ENCODE data around the gene RSPH6A.

Gene RSPH6A

DNA sequence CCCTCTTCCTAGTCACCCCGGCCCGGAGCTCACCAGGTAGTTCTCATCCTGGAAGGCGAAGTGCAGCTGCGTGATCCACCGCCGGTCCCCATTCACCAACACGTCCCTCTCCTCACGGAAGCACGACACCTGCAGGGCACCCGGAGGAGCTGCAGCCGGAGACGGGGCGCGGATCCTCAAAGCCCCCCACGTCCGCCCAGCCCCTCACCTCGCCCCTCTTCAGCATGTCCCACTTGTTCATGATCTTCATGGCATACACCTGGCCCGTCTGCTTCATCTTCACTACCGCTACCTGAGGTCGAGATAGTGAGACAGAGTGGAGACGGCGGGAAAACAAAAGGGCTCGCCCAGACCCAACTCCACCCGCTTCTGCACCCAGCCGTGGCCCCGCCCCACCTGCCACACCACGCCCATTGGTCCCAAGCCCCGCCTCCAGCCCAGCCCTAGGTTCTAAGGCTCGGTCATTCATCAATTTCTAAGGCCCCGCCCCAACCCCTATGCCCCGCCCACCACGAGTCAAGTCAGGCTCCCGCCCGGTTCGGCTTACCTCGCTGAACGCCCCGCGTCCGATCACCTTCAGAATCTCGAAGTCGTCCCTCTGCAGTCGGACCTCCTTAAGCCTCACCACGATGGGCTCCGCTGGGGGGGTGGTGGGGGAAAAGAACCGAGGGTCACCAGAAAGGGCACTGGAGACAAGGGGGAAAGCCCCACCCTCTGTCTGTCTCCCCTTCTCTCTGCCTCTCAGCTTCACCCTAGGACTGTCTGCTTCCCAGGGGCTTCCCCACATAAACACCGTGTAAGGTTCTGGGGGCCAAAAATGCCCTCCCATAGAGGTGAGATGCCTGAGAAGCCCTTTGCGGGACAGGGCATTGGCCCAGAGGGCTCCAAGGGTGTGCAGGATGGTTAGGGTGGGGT lies 35.6 kb downstream of the RSPH6A start:
- DNase-seq, result no peak

GRCh38 chr19:45778010-45778661 lies 37.0 kb downstream of the RSPH6A start:
- DNase-seq, result no peak

- DNase-seq, result no peak
Measured at GRCh38 chr19:45777395-45777961, 37.6 kb downstream of the RSPH6A start.

- DNase-seq, result no peak
Measured at GRCh38 chr19:45774765-45775164, 40.3 kb downstream of the RSPH6A start.

- DNase-seq, result no peak
Measured at GRCh38 chr19:45773384-45773783, 41.7 kb downstream of the RSPH6A start.

- DNase-seq, result no peak
Measured at GRCh38 chr19:45772912-45773311, 42.2 kb downstream of the RSPH6A start.

GRCh38 chr19:45772130-45772840 lies 42.8 kb downstream of the RSPH6A start:
- no peak for DNase-seq

- no peak for DNase-seq
Measured at GRCh38 chr19:45771311-45771933, 43.7 kb downstream of the RSPH6A start.

DNA sequence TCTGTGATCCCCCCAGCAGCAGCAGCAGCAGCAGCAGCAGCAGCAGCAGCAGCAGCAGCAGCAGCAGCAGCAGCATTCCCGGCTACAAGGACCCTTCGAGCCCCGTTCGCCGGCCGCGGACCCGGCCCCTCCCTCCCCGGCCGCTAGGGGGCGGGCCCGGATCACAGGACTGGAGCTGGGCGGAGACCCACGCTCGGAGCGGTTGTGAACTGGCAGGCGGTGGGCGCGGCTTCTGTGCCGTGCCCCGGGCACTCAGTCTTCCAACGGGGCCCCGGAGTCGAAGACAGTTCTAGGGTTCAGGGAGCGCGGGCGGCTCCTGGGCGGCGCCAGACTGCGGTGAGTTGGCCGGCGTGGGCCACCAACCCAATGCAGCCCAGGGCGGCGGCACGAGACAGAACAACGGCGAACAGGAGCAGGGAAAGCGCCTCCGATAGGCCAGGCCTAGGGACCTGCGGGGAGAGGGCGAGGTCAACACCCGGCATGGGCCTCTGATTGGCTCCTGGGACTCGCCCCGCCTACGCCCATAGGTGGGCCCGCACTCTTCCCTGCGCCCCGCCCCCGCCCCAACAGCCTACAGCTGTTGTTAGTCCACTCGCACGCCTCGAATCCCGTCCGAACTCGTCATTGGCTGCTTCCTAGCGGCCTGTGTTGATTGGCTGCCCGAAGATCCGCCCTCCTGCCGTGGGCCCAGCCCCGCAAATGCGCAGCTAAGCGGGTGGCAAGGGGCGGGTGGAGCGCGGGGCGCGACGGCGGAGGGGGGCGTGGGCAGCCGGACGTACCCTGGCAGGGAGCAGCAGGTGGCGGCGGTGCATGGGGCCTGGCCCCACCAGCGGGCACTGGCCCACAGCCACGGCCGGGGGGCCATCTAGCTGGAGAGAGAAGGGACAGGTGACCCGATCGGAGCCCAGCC lies 44.7 kb downstream of the RSPH6A start:
- DNase-seq, result peak; percentile 99

GRCh38 chr19:45769821-45770191 lies 45.3 kb downstream of the RSPH6A start:
- DNase-seq, result no peak

GRCh38 chr19:45768984-45769782 lies 45.9 kb downstream of the RSPH6A start, which contains the start of gene SIX5:
SIX5 (minus strand) TSS chr19:45769252; CDS start chr19:45768844, 408 bp downstream.
- peak; percentile 98 for DNase-seq

GRCh38 chr19:45768655-45768983 lies 46.5 kb downstream of the RSPH6A start:
- peak; percentile 45 for DNase-seq

DNA sequence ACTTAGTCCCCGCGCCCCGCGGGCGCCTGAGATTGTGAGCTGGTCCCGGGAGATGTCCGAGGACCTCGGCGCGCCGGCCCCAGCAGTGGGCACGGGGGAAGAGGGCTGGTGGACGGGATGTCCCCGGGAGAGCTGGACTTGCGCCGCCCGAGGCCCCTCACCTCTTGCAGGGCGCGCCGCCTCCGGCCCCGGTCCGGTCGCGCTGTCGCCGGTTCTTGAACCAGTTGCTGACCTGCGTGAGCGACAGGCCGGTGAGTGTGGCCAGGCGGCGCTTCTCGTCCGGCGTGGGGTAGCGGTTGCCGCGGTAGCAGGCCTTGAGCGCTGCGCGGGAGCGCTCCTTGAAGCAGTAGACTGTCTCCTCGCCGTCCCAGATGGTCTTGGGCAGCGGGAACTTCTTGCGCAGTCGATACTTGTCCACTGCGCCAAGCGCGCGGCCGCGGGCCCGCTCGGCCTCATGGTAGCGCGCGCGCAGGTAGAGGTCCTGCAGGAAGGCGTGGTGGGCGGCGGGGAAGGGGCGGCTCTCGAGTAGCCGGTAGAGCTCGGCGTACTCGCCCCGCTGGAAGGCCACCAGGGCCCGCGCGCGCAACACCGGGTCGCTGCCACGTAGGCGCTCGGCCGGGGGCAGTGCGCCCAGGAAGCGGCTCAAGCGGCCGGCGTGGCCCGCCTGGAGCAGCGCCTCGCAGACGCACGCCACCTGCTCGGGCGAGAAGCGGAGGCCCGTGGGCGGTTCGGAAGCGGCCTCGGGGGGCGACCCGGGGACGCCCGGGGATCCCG lies 47.0 kb downstream of the RSPH6A start:
- DNase-seq, result peak; percentile 38

- DNase-seq, result peak; percentile 73
Measured at GRCh38 chr19:45767410-45767880, 47.7 kb downstream of the RSPH6A start.

GRCh38 chr19:45766869-45767346 lies 48.2 kb downstream of the RSPH6A start:
- DNase-seq, result no peak

DNA sequence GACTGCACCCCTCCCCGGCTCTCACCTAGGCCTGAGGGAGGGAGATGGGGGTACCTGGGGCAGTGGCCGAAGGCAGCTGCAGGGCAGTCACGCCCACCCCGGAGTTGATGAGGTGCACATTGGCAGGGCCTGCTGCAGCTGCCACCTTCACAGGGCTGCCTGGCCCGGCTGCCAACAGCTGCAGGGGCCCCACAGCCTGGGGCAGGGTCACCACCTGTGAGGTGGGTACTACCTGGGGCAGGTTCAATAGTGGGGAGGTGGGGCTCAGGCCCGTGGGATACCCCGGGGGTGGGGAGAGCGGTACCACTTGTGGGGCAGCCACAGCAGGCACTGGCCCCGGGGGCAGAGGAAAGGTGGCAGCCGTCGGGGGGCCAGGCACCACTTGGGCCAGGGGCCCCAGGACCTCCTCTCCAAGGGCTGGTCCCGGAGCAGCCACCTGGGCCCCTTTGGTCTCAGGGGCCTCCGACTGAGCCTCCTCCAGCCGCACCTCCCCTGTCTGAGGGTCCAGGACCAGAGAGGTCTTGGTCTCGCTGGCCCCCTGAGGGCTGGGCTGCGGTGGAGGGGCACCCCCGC lies 48.7 kb downstream of the RSPH6A start:
- DNase-seq, result no peak

GRCh38 chr19:45765702-45766295 lies 49.3 kb downstream of the RSPH6A start:
- no peak for DNase-seq

DNA sequence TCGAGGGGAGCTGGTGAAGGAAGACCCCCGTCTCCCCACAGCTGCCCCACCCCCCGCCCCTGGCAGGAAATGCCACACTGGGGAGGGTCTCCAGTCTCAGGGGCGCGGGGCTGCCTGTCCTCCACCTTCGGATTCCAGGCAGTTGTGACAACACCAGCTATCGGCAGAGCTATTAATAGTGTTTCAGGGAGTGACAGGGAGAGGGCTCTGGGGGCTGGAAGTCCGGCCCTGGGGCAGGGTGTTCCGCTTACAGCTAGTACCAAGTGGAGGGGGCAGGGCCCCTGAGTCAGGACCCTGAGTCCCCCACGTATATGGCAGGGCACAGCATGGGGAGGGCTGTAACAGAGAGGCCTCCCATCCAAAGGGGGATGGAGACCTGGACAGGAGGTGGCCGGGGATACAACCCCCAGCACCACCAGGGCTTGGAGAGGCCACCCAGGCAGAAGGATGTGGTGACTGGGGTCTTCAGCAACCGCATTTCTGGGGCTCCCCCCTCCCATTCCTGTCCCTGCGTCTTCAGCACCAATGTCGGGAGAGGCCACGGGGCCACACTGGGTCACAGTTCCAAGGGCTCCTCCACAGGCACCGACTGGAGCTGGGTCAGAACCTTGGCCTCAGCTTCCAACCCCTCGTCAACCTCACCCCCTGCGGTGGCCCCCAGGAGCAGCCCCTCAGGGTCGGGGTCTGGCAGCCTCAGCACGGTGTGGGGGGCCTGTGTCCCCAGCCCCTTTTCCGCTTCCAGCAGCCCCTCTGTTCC lies 50.0 kb downstream of the RSPH6A start:
- no peak for DNase-seq

Measured in NCI-H510A treated with DMSO at 0.1 percent for 48 hours (cell line).